Activated CD4-positive, alpha-beta T cell treated with anti-CD3 and anti-CD28 coated beads, Interleukin-2, amount 50 U/mL, for 48 hours (primary cell): ENCODE measurements around the gene UGDH.
"Not testable (repeated sequence)": the region's sequence is repeated elsewhere in the genome, so short reads cannot be mapped to it uniquely, and the experiment has no call there.

Experiments used
- DNase-seq, 2 experiments: peaks; one replicate each; pipeline ENCODE4 v3.0.0-alpha.2; 2020

Gene UGDH

DNA sequence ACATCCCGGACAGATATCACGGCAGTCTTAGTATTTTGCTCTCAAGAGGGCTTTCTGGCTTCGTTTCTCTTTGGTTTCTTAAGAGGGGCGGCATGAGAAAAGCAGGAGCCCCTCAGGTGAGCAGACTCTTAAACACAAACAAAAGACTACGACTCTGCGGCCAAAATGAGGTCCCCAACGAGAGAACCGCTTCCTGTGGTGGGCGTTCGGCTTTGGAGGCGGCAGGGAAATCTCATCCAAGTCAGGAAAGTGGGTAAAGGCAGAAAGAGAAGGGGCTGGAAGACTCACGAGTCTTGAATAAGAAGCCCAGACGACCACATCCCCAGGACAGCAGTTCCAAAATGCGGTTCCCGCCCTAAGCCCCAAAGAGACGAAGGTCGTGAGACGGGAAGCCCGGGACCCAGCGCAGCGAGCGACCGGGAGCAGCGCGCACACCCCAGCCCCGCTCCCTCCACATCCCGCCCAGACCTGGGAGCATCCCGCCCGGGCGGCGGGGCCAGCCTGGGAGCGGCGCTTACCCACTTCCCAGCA is 409 bp downstream of the UGDH start:
- DNase-seq, result peak; percentile 49 to 63

DNA sequence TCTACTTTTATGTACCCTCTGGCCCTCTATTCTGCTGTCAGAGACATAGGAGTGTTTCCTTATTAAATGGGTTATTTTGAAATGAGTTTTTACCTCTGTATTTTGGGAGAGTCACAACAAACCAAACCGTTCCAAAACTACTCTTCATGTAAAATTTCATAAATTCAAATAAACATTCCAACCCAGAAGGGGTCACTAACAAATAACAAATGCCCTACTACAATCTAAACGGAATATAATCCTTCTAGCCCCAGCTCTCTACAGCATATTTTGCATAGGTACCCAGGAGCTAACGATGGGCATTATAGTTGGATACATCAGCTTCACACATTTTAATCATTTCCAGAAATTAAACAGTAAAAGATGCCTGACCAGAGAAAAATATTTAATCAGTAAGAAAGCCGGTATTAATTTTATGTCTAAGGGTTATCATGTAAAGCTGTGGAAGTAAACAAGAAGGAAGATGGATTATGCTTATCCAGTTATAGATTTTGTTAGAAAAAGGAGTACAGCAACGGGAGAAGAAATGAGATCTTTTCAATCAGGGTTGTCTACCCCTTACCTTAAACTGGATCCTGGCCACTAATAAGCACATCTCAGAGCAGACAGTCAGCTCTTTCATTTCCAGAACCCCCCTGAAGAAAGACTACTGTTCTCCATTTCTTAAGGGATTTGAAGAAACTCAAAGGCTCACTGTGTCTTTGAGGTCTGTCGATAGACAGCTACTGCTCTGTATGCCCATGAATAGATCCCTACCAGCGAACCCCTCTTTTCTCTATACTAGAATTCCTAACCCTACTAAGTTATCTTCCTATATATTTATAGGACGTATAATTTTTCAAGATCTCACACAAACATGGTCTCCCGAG is 1.2 kb downstream of the UGDH start:
- no peak for DNase-seq

GRCh38 chr4:39524161-39524957 is 2.9 kb downstream of the UGDH start:
- no peak for DNase-seq

- no peak for DNase-seq
Measured at GRCh38 chr4:39522068-39522467, 5.2 kb downstream of the UGDH start.

GRCh38 chr4:39521253-39521919 is 5.9 kb downstream of the UGDH start:
- DNase-seq, result no peak

DNA sequence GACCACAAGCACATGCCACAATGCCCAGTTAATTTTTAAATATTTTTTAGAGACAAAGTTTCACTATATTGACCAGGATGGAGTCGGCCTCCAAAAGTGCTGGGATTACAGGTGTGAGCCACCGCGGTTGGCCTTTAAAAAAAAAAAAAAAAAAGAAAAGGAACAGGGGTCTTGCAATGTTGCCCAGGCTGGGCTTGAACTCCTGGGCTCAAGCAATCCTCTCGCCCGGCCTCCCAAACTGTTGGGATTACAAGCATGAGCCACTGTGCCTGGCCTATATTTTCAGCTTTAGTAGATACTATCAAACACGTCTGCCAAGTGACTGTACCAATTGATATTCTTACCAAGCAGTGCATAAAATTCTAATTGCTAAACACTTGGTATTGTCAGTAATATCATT is 8.8 kb downstream of the UGDH start:
- DNase-seq, result no peak

DNA sequence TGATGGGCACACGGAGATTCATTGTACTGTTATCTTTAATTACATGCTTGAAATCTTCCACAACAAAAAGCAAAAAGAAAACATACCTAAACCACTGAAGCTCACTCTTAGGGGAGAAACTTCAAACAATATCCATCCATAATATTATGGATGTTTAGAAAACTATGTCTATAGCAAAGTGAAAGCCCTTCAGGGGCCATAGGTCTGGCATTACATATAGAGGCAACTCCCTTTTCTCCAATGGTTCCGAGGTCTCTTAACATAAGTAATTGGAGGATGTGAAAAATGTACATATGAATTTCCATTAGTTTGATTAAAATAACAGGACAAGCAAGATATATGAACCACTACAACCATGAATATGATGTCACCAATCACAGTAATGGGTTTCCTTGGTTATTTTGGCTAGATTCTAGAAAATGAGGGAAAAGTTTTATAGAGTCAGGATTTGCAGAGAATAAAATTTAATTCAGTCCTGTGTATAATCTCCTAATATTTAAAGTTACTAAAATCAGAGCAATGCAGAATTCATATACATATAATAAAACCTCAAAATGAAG is 10.8 kb downstream of the UGDH start:
- DNase-seq, result no peak

DNA sequence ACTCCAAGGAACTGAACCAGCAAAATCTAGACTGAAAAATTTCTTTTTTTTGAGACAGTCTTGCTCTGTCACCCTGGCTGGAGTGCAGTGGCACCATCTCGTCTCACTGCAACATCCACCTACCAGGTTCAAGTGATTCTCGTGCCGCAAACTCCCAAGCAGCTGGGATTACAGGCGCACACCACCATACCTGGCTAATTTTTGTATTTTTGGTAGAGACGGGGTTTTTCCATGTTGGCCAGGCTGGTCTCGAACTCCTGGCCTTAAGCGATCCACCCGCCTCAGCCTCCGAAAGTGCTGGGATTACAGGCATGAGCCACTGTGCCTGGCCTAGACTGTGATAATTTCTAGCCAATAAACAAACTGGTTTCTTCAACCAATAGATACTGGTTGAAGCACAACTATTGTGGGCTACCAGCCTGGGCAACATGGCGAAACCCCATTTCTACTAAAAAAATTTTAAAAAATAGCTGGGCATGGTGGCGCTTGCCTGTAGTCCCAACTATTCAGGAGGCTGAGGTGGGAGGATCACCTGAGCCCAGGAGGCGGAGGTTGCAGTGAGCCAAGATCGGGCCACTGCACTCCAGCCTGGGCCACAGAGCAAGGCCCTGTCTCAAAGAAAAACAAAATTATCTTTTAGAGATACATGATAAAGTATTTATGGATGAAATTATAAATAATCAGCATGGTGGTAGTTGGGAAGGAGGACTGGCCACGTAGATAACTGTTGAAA is 11.4 kb downstream of the UGDH start:
- DNase-seq, result not testable (repeated sequence)

DNA sequence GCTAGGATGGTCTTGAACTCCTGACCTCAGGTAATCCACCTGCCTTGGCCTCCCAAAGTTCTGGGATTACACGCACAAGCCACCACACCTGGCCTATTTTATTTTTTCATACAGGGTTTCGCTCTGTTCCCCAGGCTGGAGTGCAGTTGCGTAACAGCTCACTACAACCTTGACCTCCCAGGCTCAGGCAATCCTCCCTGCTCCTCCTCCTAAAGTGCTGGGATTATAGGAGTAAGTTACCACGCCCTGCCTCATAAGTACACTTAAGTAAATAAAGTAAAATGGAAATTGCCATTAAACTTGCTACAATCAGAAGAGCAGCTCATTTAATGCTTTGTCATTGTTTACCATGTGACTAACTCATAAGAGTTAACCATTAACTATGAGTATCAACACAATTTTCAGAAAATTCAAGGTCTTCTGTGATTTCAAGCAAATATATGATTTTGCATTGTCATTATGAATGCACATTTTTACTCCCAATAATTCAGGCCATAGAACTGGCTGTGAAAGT is 12.3 kb downstream of the UGDH start:
- no peak for DNase-seq

- DNase-seq, result not testable (repeated sequence)
Measured at GRCh38 chr4:39514266-39514665, 13.0 kb downstream of the UGDH start.

DNA sequence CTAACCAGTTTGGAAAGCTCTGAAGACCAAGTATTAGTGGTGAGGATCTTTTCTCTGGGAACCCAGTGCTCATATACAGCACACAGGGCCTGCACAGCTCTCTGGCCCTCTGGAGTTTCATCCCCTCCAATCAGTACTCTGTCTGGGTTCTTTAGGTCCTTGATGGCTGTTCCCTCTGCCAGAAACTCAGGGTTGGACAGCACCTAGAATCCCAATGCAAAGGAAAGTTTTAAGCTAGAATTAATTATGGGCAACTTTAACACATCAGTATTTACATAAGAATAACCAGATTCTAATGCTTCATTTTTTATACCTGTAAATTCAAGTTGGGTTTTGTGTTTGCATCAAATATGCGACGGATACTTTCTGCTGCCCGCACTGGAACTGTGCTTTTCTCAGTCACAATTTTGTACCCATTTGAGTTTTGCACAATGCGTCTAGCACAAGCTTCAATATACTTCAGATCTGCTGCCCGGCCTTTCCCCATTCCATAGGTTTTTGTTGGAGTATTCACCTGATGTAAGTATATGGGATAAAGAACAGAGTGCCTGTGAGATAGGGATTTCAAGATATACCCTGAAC is 16.8 kb downstream of the UGDH start:
- DNase-seq, result no peak

DNA sequence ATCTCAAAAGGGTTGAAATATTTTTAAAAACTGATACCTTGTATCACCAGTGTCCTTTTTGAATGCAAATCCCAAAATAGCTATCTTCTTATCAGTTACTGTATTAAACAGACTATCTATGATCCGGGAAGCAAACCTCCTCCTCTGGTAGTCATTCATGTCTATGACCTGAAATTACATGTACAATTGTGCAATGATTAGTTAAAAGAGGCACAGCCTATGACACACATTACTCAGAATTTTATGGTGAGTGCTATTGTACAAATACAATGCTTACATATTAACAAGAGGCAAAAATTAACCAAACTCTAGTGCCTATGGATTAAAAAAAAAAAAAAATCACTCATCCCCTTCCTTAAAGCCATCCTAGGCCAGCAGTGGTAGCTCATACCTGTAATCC is 21.7 kb downstream of the UGDH start:
- no peak for DNase-seq

DNA sequence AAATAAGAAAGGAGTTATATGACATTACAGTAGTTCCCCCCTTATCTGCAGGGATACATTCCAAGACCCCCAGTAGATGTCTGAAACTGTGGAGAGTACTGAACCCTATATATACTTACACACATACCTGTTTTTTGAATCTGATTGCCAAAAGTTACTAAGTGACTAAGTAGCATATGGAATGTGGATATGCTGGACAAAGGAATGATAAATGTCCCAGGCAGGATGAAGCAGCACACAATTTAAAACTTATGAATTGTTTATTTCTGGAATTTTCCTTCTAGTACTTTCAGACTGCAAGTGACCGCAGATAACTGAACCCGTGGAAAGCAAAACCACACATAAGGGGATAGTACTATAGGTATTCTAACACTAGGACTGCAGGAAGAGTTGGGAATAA is 22.7 kb downstream of the UGDH start:
- no peak for DNase-seq

- DNase-seq, result not testable (repeated sequence)
Measured at GRCh38 chr4:39502664-39503035, 24.6 kb downstream of the UGDH start.

- DNase-seq, result no peak
Measured at GRCh38 chr4:39502019-39502663, 25.1 kb downstream of the UGDH start.

DNA sequence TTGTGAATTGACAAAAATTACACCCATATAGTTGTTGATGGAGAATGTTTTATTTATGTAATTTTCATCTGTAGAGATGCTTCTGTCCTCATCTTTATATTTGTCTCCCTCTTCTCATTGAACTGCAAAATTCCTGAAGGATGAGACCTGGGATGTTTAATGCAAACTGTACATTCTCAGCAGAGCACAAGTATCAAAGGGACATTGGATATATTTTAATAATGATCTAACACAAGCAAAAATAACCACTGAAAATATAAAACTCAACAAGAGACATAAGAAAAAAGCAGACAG is 28.6 kb downstream of the UGDH start:
- no peak for DNase-seq

DNA sequence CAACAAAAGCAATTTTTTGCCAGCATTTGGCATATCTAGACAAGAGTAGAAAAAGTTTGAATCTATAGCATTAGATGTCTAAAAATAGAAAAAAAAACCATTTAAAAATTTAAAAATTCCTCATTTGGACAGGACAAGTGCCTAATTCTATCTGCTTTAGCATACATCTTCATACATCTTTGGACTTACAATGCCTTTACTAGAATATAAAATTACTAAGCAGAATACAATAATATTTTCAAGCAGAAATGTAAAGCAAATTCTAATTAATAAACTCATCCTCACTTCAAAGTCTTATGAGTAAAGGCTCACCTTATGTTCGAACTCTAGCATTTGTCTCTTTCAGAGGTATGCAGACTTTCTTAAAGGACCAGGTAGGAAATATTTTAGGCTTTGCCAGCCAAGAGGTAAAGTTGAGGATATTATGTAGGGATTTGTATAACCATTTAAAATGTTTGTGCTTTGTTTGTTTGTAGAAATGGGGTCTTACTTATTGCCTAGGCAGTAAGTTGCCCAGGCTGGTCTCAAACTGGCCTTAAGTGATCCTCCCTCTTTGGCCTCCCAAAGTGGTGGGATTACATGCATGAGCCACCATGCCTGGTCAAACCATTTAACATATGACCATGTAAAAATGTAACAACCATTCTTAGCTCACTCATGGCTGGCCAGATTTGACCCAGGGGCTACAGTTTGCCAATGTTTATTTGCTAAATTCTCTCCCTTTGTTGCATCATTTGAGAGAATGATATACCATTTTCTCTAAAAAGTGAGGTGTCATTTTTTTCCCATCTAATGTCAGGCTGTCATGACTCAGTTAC is 29.1 kb downstream of the UGDH start:
- no peak for DNase-seq

DNA sequence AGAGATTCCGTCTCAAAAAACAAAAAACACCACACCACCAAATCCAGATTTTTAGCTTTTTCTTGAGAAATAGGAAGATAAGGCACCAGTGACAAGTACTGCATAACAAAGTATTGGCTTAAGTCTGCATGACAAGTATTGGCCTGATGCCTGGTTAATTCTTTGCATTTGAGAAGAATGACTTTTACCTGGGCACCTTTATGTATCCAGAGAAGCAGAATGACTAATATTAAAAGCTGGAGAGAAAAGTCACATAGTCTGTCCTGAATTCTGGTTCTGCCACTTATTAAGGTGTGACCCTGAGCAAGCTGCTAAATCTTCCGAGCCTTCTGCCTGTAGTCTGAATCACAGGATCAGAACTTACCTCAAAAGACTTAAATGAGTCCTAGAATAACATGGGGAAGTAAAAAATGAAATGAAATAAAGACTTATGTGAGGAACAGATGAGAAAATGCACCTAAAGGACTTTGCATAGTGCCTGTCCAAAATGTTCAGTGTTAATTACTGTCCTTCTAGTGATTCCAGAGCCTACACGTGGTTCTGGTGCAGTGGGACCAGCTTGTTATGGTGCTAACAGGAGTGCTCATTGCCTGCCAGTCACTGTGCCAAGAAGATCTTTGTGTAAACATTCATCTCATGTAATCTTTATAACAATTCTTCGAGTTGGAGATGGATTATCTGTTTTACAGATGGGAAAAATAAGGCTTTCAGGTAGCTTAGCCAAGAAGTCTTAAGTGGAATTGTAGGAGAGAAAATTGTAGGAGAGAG is 31.6 kb downstream of the UGDH start:
- DNase-seq, result no peak

GRCh38 chr4:39494354-39494753 is 32.9 kb downstream of the UGDH start:
- no peak for DNase-seq

- no peak for DNase-seq
Measured at GRCh38 chr4:39490322-39490721, 36.9 kb downstream of the UGDH start.
